Nephron (organoid): ENCODE results near the gene DST.
"Not testable (repeated sequence)": the region's sequence is repeated elsewhere in the genome, so short reads cannot be mapped to it uniquely, and the experiment has no call there.

Experiments
- H3K27ac Mint-ChIP-seq, 3 experiments: 2 replicates each; pipeline ENCODE4 v1.8.0; 2020; ENCODE audit warnings: mixed read lengths in 3 of 3, mild to moderate bottlenecking in 2 of 3, moderate library complexity in 1 of 3
- H3K27me3 Mint-ChIP-seq: 2 replicates; pipeline ENCODE4 v1.8.0; 2021; ENCODE audit warnings: low read depth, mild to moderate bottlenecking, moderate library complexity, mixed read lengths
- H3K36me3 Mint-ChIP-seq: 2 replicates; pipeline ENCODE4 v1.8.0; 2020; ENCODE audit warnings: low read depth, mixed read lengths
- H3K4me1 Mint-ChIP-seq: 2 replicates; pipeline ENCODE4 v1.8.0; 2020; ENCODE audit warnings: mixed read lengths
- H3K4me3 Mint-ChIP-seq, 3 experiments: 2 replicates each; pipeline ENCODE4 v1.8.0; 2020; ENCODE audit warnings: mild to moderate bottlenecking in 3 of 3, mixed read lengths in 3 of 3, moderate library complexity in 2 of 3
- H3K9me3 Mint-ChIP-seq: 2 replicates; pipeline ENCODE4 v1.8.0; 2020; ENCODE audit warnings: mixed read lengths
- TF ChIP-seq, protein P1 (sequence below), 3 experiments: fragments of 200-600 bp; sonication (generic); IDR thresholded peaks; one replicate each; pipeline ENCODE4 v1.5.0; 2021; ENCODE audit warnings: antibody characterized with exemption in 3 of 3; ENCODE audit not compliant: unreplicated experiment in 3 of 3

The DST gene

DNA sequence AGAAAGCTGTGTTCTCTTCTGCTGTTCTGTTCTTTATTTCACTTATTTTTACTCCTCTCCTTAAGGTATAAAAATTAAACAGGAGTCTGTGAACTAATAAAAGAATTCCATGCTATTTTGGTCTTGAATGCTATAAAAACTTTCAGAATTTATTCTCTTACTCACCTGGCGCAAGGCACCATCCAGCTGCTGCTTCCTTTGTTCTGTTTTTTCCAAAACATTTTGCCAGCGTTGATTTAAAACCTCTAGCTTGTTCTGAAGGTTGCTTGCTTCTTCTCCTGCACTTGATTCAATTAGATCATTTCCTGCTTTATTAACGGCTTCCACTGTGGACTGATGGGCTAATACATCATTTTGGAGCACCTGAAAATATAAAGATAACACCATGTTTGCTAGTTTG lies 145.0 kb downstream of the DST start:
- TF ChIP-seq, protein P1, sequence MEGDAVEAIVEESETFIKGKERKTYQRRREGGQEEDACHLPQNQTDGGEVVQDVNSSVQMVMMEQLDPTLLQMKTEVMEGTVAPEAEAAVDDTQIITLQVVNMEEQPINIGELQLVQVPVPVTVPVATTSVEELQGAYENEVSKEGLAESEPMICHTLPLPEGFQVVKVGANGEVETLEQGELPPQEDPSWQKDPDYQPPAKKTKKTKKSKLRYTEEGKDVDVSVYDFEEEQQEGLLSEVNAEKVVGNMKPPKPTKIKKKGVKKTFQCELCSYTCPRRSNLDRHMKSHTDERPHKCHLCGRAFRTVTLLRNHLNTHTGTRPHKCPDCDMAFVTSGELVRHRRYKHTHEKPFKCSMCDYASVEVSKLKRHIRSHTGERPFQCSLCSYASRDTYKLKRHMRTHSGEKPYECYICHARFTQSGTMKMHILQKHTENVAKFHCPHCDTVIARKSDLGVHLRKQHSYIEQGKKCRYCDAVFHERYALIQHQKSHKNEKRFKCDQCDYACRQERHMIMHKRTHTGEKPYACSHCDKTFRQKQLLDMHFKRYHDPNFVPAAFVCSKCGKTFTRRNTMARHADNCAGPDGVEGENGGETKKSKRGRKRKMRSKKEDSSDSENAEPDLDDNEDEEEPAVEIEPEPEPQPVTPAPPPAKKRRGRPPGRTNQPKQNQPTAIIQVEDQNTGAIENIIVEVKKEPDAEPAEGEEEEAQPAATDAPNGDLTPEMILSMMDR (IDR thresholded peaks at IDR 0.05; ENCODE audit: unreplicated experiment in 3 of 3): no peak
- peak overlapping the region in 1 of 3 experiments; percentile 78 for H3K27ac Mint-ChIP-seq
- H3K36me3 Mint-ChIP-seq: peaks cover 59% of the 10 kb centered on the region
- H3K4me3 Mint-ChIP-seq: no peak overlapping the region
- H3K4me1 Mint-ChIP-seq: peaks cover 27% of the 10 kb centered on the region
- H3K9me3 Mint-ChIP-seq: no peaks in the 10 kb centered on the region
- H3K27me3 Mint-ChIP-seq: no peaks in the 10 kb centered on the region

DNA sequence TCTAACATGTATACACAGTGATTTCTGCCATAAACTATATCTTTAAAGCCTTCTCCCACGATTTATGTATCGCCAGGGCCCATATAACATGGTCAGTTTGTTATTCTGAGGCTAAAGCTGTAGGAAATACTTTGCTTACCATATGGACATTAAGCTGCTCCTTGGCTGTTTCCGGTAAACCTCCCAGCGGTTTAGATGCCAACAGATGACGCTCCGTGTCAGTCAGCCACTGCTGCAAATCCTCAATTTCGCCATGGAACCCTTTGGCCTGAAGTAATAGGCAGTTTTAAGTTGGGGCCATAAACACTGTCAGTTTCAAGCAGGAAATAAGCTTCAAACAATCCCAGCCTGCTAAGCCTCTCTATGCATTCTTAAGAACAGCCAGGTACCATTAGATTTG lies 145.4 kb downstream of the DST start:
- no peaks in the 10 kb centered on the region for H3K27me3 Mint-ChIP-seq
- H3K9me3 Mint-ChIP-seq: no peaks in the 10 kb centered on the region
- H3K27ac Mint-ChIP-seq: peak overlapping the region in 1 of 3 experiments; percentile 78
- peaks cover 62% of the 10 kb centered on the region for H3K36me3 Mint-ChIP-seq
- TF ChIP-seq, protein P1 (IDR thresholded peaks at IDR 0.05; ENCODE audit: unreplicated experiment in 3 of 3): no peak
- peaks cover 28% of the 10 kb centered on the region for H3K4me1 Mint-ChIP-seq
- no peak overlapping the region for H3K4me3 Mint-ChIP-seq

DNA sequence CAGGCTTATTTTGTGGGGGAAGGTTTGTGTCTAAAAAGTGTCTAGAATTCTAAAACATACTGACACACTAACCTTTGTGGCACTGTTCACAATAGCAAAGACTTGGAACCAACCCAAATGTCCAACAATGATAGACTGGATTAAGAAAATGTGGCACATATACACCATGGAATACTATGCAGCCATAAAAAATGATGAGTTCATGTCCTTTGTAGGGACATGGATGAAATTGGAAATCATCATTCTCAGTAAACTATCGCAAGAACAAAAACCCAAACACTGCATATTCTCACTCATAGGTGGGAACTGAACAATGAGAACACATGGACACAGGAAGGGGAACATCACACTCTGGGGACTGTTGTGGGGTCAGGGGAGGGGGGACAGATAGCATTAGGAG lies 146.0 kb downstream of the DST start:
- Mint-ChIP-seq H3K36me3 (peaks cover 63% of the 10 kb centered on the region), H3K4me1 (peaks cover 28% of the 10 kb centered on the region)
- not testable (repeated sequence) for H3K27ac Mint-ChIP-seq, H3K27me3 Mint-ChIP-seq, H3K9me3 Mint-ChIP-seq, H3K4me3 Mint-ChIP-seq

DNA sequence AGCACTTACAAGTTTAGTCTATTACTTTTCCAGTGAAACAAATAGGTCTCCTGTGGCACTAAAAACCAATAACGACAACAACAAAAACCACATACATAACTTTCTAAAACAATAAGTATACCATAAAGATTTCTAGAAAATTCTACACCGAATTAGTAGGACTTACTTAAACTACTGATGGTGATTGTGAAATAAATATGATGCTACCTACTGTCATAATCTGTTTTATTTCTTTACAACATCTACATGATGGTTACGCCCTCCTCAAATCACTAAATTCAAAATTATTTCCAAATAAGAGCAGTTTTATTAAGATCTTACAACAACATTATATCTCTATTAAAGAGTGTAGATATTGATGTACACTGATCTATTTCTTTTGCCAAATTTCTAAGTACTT lies 147.0 kb downstream of the DST start:
- peaks cover 70% of the 10 kb centered on the region for H3K36me3 Mint-ChIP-seq
- H3K4me3 Mint-ChIP-seq: no peak overlapping the region
- peaks cover 28% of the 10 kb centered on the region for H3K4me1 Mint-ChIP-seq
- peak overlapping the region in 1 of 3 experiments; percentile 37 for H3K27ac Mint-ChIP-seq
- H3K27me3 Mint-ChIP-seq: no peaks in the 10 kb centered on the region
- TF ChIP-seq, protein P1 (IDR thresholded peaks at IDR 0.05; ENCODE audit: unreplicated experiment in 3 of 3): no peak
- H3K9me3 Mint-ChIP-seq: no peaks in the 10 kb centered on the region

DNA sequence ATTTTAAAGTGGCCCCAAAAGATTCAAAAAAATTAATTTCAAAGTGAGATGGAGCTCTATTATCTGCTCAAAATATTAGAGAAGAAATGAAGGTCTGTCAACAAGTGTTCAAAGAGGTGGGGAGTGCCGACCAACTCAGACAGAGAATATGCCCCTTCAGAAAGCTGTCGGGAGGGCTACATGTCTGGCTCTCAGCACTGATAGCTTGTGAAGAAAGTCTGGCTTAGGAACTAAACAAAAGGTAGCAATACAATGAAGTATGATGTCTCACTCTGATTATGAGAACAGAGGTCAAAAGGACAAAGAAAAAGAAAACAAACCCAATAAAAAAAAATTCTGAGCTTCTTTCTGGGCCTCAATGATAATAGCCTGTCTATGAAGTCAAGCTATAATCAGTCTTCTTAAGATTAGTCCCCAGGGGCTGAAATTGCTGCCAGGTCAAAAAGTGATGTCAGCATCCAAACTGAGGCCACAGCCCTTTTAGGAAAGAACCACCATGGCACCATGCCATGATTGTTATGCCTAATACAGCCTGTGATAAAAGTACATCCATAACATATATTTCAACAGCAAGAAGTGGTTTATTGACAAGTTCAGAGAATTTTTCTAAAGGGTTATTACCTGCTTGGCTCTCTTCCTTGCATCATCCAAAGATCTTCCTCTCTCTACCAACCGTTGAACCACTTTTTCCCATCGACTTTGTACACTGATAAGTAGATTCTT lies 150.9 kb downstream of the DST start:
- TF ChIP-seq, protein P1 (IDR thresholded peaks at IDR 0.05; ENCODE audit: unreplicated experiment in 3 of 3): no peak
- Mint-ChIP-seq H3K4me1 (peaks cover 20% of the 10 kb centered on the region), H3K4me3 (no peak overlapping the region), H3K27ac (peak overlapping the region in 2 of 3 experiments; percentile 48 to 78), H3K27me3 (no peaks in the 10 kb centered on the region), H3K36me3 (peaks cover 70% of the 10 kb centered on the region), H3K9me3 (no peaks in the 10 kb centered on the region)

DNA sequence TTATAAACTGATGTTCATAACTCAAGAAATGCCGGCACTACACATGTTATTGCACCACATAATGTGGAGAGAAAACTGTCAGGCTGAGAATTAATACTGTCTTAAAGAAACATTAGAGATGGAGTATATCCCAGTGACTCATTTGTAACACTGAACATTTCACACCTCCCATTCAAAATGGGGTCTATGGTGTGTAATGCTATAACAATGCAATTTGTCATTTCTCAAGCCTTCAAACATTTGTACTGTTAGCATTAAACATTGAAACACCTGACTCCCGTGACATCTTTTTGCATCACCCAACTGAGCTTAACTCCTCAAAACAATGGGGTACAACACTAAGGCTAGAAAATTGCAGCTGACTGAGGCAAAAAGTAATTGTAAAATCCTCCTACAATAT lies 151.7 kb downstream of the DST start:
- Mint-ChIP-seq H3K4me1 (peaks cover 17% of the 10 kb centered on the region), H3K4me3 (no peak overlapping the region), H3K9me3 (no peaks in the 10 kb centered on the region), H3K27ac (no peak overlapping the region), H3K27me3 (no peaks in the 10 kb centered on the region), H3K36me3 (peaks cover 72% of the 10 kb centered on the region)
- TF ChIP-seq, protein P1 (IDR thresholded peaks at IDR 0.05; ENCODE audit: unreplicated experiment in 3 of 3): no peak
